ENCODE measurements around the gene DESI1. TPM values are rescaled to one million over a fixed set of nuclear protein-coding genes. Genes with fewer than 3 reads are reported as not detected.
"Not testable (repeated sequence)": the region's sequence is repeated elsewhere in the genome, so short reads cannot be mapped to it uniquely, and the experiment has no call there.

Gene DESI1
- total RNA-seq, 1 donor from 2014 or later: 29.8 TPM

GRCh38 chr22:41597635-41597953, 23.2 kb downstream of the DESI1 start:
- H3K4me3 Mint-ChIP-seq (ENCODE audit: unreplicated experiment): no peak overlapping the region
- peaks cover 9% of the 10 kb centered on the region for H3K36me3 Mint-ChIP-seq (ENCODE audit: low read depth)
- no peaks in the 10 kb centered on the region for H3K9me3 Mint-ChIP-seq (ENCODE audit: low read depth)
- peak overlapping the region; percentile 86 for H3K27ac Mint-ChIP-seq (ENCODE audit: unreplicated experiment)
- H3K27me3 Mint-ChIP-seq (ENCODE audit: low read depth): no peaks in the 10 kb centered on the region
- H3K4me1 Mint-ChIP-seq (ENCODE audit: low read depth): peaks cover 12% of the 10 kb centered on the region
- DNase-seq (ENCODE audit: low spot score): no peak
- peak; percentile 59 for TF ChIP-seq CTCF (IDR thresholded peaks at IDR 0.05)

GRCh38 chr22:41596776-41597634, 23.8 kb downstream of the DESI1 start:
- Mint-ChIP-seq H3K27me3 (ENCODE audit: low read depth) (no peaks in the 10 kb centered on the region), H3K27ac (ENCODE audit: unreplicated experiment) (peak overlapping the region; percentile 86), H3K9me3 (ENCODE audit: low read depth) (no peaks in the 10 kb centered on the region), H3K4me3 (ENCODE audit: unreplicated experiment) (no peak overlapping the region), H3K4me1 (ENCODE audit: low read depth) (peaks cover 12% of the 10 kb centered on the region), H3K36me3 (ENCODE audit: low read depth) (peaks cover 7% of the 10 kb centered on the region)
- TF ChIP-seq CTCF (IDR thresholded peaks at IDR 0.05): peak; percentile 83
- peak; percentile 88 for DNase-seq (ENCODE audit: low spot score)

- TF ChIP-seq CTCF (IDR thresholded peaks at IDR 0.05): no peak
- H3K27ac Mint-ChIP-seq (ENCODE audit: unreplicated experiment): peak overlapping the region; percentile 27
Measured at GRCh38 chr22:41595703-41596102, 25.1 kb downstream of the DESI1 start.

GRCh38 chr22:41593336-41593960, 27.4 kb downstream of the DESI1 start:
- peaks cover 20% of the 10 kb centered on the region for H3K4me1 Mint-ChIP-seq (ENCODE audit: low read depth)
- not testable (repeated sequence) for H3K27ac Mint-ChIP-seq (ENCODE audit: unreplicated experiment); H3K36me3 Mint-ChIP-seq (ENCODE audit: low read depth); H3K9me3 Mint-ChIP-seq (ENCODE audit: low read depth); H3K4me3 Mint-ChIP-seq (ENCODE audit: unreplicated experiment); H3K27me3 Mint-ChIP-seq (ENCODE audit: low read depth); DNase-seq (ENCODE audit: low spot score)

More at GRCh38 chr22:41595703-41596102, 25.1 kb downstream of the DESI1 start:
- H3K9me3 Mint-ChIP-seq (ENCODE audit: low read depth): no peaks in the 10 kb centered on the region
- H3K4me1 Mint-ChIP-seq (ENCODE audit: low read depth): peaks cover 12% of the 10 kb centered on the region
- H3K4me3 Mint-ChIP-seq (ENCODE audit: unreplicated experiment): no peak overlapping the region
- no peak for DNase-seq (ENCODE audit: low spot score)
- peaks cover 4% of the 10 kb centered on the region for H3K36me3 Mint-ChIP-seq (ENCODE audit: low read depth)
- H3K27me3 Mint-ChIP-seq (ENCODE audit: low read depth): no peaks in the 10 kb centered on the region

- no peak for TF ChIP-seq CTCF (IDR thresholded peaks at IDR 0.05)
- peak within 1 kb of the TSS; percentile 95 for H3K4me3 Mint-ChIP-seq (ENCODE audit: unreplicated experiment)
- H3K9me3 Mint-ChIP-seq (ENCODE audit: low read depth): no peaks in the 10 kb centered on the region
- H3K36me3 Mint-ChIP-seq (ENCODE audit: low read depth): peaks cover 7% of the 10 kb centered on the region
- peaks cover 20% of the 10 kb centered on the region for H3K4me1 Mint-ChIP-seq (ENCODE audit: low read depth)
- H3K27ac Mint-ChIP-seq (ENCODE audit: unreplicated experiment): peak within 1 kb of the TSS; percentile 93
- peak; percentile 100 for DNase-seq (ENCODE audit: low spot score)
- H3K27me3 Mint-ChIP-seq (ENCODE audit: low read depth): no peaks in the 10 kb centered on the region
Measured at GRCh38 chr22:41589391-41590241, 31.2 kb downstream of the DESI1 start, which contains the start of gene PMM1. Gene PMM1, minus strand, starts transcription at chr22:41589840. Its CDS starts 35 bp downstream, at chr22:41589805.
